Stimulated activated CD8-positive, alpha-beta memory T cell treated with anti-CD3 and anti-CD28 coated beads, Interleukin-4, amount 100 ng/mL, for 1 hour (primary cell): ENCODE results near the gene ATF7.
"Not testable (repeated sequence)": the region's sequence is repeated elsewhere in the genome, so short reads cannot be mapped to it uniquely, and the experiment has no call there.

ENCODE experiments used
- DNase-seq, 2 donors: peaks; one replicate each; pipeline ENCODE4 v3.0.0-alpha.2; 2020; ENCODE audit warnings: low read depth in 2 of 2, low spot score in 1 of 2

The ATF7 gene

GRCh38 chr12:53627919-53628318, 1.7 kb upstream of the ATF7 start:
- DNase-seq = no peak

- no peak for DNase-seq
These were observed 554 bp upstream of the ATF7 start for GRCh38 chr12:53626702-53627169.

- DNase-seq = no peak
These were observed 723 bp downstream of the ATF7 start for GRCh38 chr12:53625373-53625945.

- no peak for DNase-seq
These were observed 1.2 kb downstream of the ATF7 start for GRCh38 chr12:53624956-53625355.

- DNase-seq = no peak
These were observed 1.7 kb downstream of the ATF7 start for GRCh38 chr12:53624458-53624857.

- DNase-seq = no peak
These were observed 2.4 kb downstream of the ATF7 start for GRCh38 chr12:53623548-53624385.

GRCh38 chr12:53622724-53623123, 3.5 kb downstream of the ATF7 start:
- DNase-seq = no peak

GRCh38 chr12:53618275-53618674, 7.9 kb downstream of the ATF7 start:
- no peak for DNase-seq

GRCh38 chr12:53617700-53618099, 8.5 kb downstream of the ATF7 start:
- no peak for DNase-seq

- DNase-seq = no peak
These were observed 9.2 kb downstream of the ATF7 start for GRCh38 chr12:53616950-53617349.

GRCh38 chr12:53613821-53614220, 12.4 kb downstream of the ATF7 start:
- no peak for DNase-seq

GRCh38 chr12:53612978-53613377, 13.2 kb downstream of the ATF7 start:
- DNase-seq = no peak

- DNase-seq = no peak
These were observed 14.9 kb downstream of the ATF7 start for GRCh38 chr12:53611304-53611703.

GRCh38 chr12:53606688-53607087, 19.5 kb downstream of the ATF7 start:
- DNase-seq = not testable (repeated sequence)

GRCh38 chr12:53604581-53604980, 21.6 kb downstream of the ATF7 start:
- no peak for DNase-seq

- DNase-seq = no peak
These were observed 22.4 kb downstream of the ATF7 start for GRCh38 chr12:53603804-53604203.

- DNase-seq = no peak
These were observed 23.0 kb downstream of the ATF7 start for GRCh38 chr12:53603196-53603595.

GRCh38 chr12:53602176-53602864, 23.9 kb downstream of the ATF7 start:
- DNase-seq = no peak

- DNase-seq = no peak
These were observed 24.8 kb downstream of the ATF7 start for GRCh38 chr12:53601296-53601847.

- no peak for DNase-seq
These were observed 25.5 kb downstream of the ATF7 start for GRCh38 chr12:53600490-53601295.

GRCh38 chr12:53599579-53599978, 26.6 kb downstream of the ATF7 start:
- DNase-seq = no peak
